LNCAP (cell line): ENCODE results near the gene FAR1.

Source experiments
- TF ChIP-seq, protein P1 (sequence below): fragments of 450-650 bp; IDR thresholded peaks from 2 replicates; pipeline ENCODE4 v1.5.1; 2017; ENCODE audit warnings: mild to moderate bottlenecking

The FAR1 gene

DNA sequence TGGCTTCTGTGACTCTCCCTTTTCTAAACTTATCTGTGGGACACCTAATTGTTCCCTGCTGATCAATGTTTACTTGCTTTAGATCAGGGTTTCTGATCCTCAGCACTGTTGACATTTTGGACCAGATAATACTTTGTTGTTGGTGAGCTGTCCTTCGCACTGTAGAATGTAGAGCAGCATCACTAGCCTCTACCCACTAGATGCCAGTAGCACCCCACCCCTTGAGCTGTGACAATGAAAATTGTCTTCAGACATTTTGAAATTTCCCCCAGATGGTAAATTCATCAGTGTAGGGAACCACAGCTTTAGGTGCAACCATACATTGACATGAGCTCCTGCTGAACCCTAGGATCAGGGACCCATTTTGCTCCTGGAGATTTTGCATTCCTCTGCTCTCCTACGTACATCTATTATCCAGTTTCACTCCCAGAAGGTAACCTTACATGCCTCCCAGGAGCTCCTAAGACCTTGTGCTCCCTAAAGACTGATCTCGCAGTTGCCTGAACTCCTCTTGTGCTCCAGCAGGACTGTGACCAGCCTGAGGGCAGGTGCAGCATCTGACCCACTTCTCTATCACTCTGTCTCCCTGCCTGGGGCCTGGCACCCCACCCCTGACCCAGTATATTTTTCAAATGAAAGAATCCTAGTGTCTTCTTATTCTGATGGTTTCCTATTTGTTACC lies 107.8 kb downstream of the FAR1 start:
- TF ChIP-seq, protein P1, sequence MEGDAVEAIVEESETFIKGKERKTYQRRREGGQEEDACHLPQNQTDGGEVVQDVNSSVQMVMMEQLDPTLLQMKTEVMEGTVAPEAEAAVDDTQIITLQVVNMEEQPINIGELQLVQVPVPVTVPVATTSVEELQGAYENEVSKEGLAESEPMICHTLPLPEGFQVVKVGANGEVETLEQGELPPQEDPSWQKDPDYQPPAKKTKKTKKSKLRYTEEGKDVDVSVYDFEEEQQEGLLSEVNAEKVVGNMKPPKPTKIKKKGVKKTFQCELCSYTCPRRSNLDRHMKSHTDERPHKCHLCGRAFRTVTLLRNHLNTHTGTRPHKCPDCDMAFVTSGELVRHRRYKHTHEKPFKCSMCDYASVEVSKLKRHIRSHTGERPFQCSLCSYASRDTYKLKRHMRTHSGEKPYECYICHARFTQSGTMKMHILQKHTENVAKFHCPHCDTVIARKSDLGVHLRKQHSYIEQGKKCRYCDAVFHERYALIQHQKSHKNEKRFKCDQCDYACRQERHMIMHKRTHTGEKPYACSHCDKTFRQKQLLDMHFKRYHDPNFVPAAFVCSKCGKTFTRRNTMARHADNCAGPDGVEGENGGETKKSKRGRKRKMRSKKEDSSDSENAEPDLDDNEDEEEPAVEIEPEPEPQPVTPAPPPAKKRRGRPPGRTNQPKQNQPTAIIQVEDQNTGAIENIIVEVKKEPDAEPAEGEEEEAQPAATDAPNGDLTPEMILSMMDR, result peak; percentile 37; the same call in 1 of the 2 replicates

DNA sequence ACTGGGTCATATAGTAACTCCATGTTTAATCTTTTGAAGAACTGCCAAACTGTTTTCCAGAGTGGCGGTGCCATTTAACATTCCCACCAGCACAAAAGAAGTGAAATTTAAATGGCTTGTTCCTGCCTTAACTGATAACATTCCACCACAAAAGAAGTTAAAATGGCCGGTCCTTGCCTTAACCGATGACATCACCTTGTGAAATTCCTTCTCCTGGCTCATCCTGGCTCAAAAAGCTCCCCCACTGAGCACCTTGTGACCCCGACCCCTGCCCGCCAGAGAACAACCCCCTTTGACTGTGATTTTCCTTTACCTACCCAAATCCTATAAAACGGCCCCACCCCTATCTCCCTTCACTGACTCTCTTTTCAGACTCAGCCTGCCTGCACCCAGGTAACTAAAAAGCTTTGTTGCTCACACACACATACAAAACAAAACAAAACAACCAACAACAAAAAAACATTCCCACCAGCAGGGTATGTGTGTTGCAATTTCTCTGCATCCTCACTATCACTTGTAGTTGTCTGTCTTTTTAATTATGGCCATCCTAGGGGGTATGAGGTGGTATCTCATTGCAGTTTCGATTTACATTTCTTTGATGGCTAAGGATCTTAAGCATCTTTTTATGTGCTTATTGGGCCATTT lies 109.0 kb downstream of the FAR1 start:
- TF ChIP-seq, protein P1, result no peak

DNA sequence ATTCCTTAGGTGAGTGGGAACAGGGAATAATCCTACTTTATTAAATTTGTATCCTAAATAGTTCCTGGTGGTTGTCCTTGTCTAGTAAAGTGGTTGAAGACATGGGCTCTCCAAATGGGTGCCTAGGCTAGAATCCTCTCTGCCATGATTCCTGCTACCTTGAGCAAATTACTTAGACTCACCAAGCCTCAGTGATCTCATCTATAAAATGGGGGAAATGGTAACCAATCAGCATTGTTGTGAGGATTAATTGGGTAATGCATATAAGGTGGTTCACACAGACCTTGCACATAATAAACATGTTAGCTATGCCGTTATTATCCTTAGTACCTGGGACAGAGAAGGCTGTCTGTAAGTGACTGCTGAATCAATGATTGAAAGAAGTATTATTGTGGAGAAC lies 109.9 kb downstream of the FAR1 start:
- TF ChIP-seq, protein P1, result no peak

DNA sequence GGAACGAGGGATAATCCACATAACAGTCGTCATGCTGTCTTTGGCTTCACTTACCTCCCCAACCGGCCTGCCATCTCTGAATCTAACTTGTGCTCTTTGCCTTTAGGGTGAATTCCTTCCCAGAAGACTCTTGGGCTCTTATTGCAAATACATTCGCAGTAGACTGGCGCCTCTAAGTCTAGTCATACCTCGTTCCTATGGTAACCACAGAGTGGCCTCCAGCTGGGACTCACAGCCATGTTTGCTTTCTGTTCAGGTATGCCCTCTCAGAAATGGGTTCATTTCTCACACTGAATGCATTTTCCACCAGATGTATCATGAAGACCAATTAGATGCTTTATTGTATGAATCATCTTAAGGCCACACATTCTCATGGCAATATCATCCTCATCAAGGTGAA lies 112.7 kb downstream of the FAR1 start:
- TF ChIP-seq, protein P1, result no peak
